Panc1 (cell line): ENCODE results near the gene LPP. TPM values are rescaled to one million over a fixed set of nuclear protein-coding genes. Genes with fewer than 3 reads are reported as not detected.

Experiments used
- ATAC-seq: fragments of 200-7000 bp; cut with Tn5 transposase; 2 replicates; pipeline ENCODE4 v1.9.1; 2020; ENCODE audit warnings: mild to moderate bottlenecking, moderate library complexity
- BruUV-seq: library from RNA; stranded (reverse); fragments of 400-500 nt; replicated peaks from 2 replicates; lab custom pipeline; 2021; lab: Mats Ljungman, UMichigan
- CTCF ChIA-PET: fragments of 300-600 bp; sonication (Branson Sonifier 250); formaldehyde crosslinking; loops from one replicate; lab custom pipeline; 2022; ENCODE audit warnings: antibody characterized with exemption; lab: Charles Lee
- POLR2A ChIA-PET: fragments of 300-600 bp; sonication (Branson Sonifier 250); formaldehyde crosslinking; loops from one replicate; lab custom pipeline; 2022; ENCODE audit warnings: antibody characterized with exemption; lab: Charles Lee
- DNase-seq: peaks from one replicate; pipeline ENCODE4 v3.0.0-alpha.2; 2010; ENCODE audit warnings: low read depth, low spot score
- H3K27ac ChIP-seq: 2 replicates; pipeline ENCODE4 v1.5.1; 2011; ENCODE audit warnings: mild to moderate bottlenecking, low read length, inconsistent platforms
- H3K27me3 ChIP-seq: fragments of 200-500 bp; sonication (Bioruptor generic); 2 replicates; pipeline ENCODE4 v1.6.0; 2014; ENCODE audit warnings: low read length, inconsistent platforms; ENCODE audit not compliant: control insufficient read depth, insufficient read depth
- H3K36me3 ChIP-seq: fragments of 200-500 bp; sonication (Bioruptor generic); 2 replicates; pipeline ENCODE4 v1.5.1; 2014; ENCODE audit warnings: inconsistent platforms, mild to moderate bottlenecking, low read length, moderate library complexity; ENCODE audit not compliant: control insufficient read depth, insufficient read depth
- H3K4me1 ChIP-seq: 2 replicates; pipeline ENCODE4 v1.5.1; 2011; ENCODE audit warnings: inconsistent platforms, mild to moderate bottlenecking, low read length, moderate library complexity; ENCODE audit not compliant: control insufficient read depth, insufficient read depth
- H3K4me3 ChIP-seq, 2 experiments: 2 replicates each; pipeline ENCODE4 v1.5.1; 2011 to 2012; ENCODE audit warnings: low read depth in 2 of 2, low read length in 2 of 2, mild to moderate bottlenecking in 2 of 2, inconsistent platforms in 1 of 2, moderate library complexity in 1 of 2
- H3K9me3 ChIP-seq: fragments of 200-500 bp; sonication (Bioruptor generic); 2 replicates; pipeline ENCODE4 v1.5.1; 2014; ENCODE audit warnings: low read depth, mild to moderate bottlenecking, inconsistent platforms, low read length, moderate library complexity; ENCODE audit not compliant: control insufficient read depth, insufficient read depth
- POLR2AphosphoS5 ChIP-seq: IDR thresholded peaks from 2 replicates; pipeline ENCODE4 v1.6.1; 2012; ENCODE audit warnings: mild to moderate bottlenecking, low read depth, low read length, moderate library complexity
- SIN3A ChIP-seq: IDR thresholded peaks from 2 replicates; pipeline ENCODE4 v1.6.1; 2012; ENCODE audit warnings: low read depth, mild to moderate bottlenecking, low read length, moderate library complexity, borderline replicate concordance; ENCODE audit not compliant: insufficient read depth
- TCF7L2 ChIP-seq: IDR thresholded peaks from 2 replicates; pipeline ENCODE4 v1.6.1; 2011; ENCODE audit warnings: mild to moderate bottlenecking, low read depth, low read length, inconsistent platforms
- in situ Hi-C: cut with HindIII; loops from 2 replicates; pipeline ENCODE4 v1.10.0; 2016; ENCODE audit warnings: low sequenced_read_pairs, low pct_unique_long_range_greater_than_20kb
- intact Hi-C: fragments of 100-400 bp; cut with micrococcal nuclease; formaldehyde crosslinking; loops from one replicate; pipeline ENCODE4 v1.10.0; 2022; ENCODE audit not compliant: unreplicated experiment
- total RNA-seq: library from RNA; stranded (reverse); gene quantifications from one replicate; pipeline ENCODE4 v1.2.1, GENCODE V29; 2021; ENCODE audit not compliant: unreplicated experiment
- TF ChIP-seq, protein P1 (sequence below): fragments of 450-650 bp; IDR thresholded peaks from 2 replicates; pipeline ENCODE4 v1.5.1; 2017; ENCODE audit warnings: mild to moderate bottlenecking
- TF ChIP-seq, protein P2 (sequence below), 2 experiments: IDR thresholded peaks; 2 replicates each; pipeline ENCODE4 v1.6.1; 2011 to 2012; ENCODE audit warnings: low read depth in 2 of 2, control low read depth in 1 of 2, low read length in 1 of 2, mild to moderate bottlenecking in 1 of 2, moderate library complexity in 1 of 2; ENCODE audit not compliant: insufficient read depth in 1 of 2

The LPP gene
- total RNA-seq, 1 experiment from 2014 or later, result 90.0 TPM

- BruUV-seq, result no TSS peak
- Histone ChIP-seq H3K27ac (no peak overlapping the region), H3K27me3 (no peaks in the 10 kb centered on the region), H3K9me3 (no peaks in the 10 kb centered on the region), H3K36me3 (no peaks in the 10 kb centered on the region), H3K4me1 (peaks cover 4% of the 10 kb centered on the region; the same call in 1 of the 2 replicates), H3K4me3 (no peak overlapping the region)
- ATAC-seq (no peak), DNase-seq (no peak)
- TF ChIP-seq, protein P1, sequence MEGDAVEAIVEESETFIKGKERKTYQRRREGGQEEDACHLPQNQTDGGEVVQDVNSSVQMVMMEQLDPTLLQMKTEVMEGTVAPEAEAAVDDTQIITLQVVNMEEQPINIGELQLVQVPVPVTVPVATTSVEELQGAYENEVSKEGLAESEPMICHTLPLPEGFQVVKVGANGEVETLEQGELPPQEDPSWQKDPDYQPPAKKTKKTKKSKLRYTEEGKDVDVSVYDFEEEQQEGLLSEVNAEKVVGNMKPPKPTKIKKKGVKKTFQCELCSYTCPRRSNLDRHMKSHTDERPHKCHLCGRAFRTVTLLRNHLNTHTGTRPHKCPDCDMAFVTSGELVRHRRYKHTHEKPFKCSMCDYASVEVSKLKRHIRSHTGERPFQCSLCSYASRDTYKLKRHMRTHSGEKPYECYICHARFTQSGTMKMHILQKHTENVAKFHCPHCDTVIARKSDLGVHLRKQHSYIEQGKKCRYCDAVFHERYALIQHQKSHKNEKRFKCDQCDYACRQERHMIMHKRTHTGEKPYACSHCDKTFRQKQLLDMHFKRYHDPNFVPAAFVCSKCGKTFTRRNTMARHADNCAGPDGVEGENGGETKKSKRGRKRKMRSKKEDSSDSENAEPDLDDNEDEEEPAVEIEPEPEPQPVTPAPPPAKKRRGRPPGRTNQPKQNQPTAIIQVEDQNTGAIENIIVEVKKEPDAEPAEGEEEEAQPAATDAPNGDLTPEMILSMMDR, result no peak
- no peak for TF ChIP-seq TCF7L2
- no peak for TF ChIP-seq SIN3A
- TF ChIP-seq, protein P2, sequence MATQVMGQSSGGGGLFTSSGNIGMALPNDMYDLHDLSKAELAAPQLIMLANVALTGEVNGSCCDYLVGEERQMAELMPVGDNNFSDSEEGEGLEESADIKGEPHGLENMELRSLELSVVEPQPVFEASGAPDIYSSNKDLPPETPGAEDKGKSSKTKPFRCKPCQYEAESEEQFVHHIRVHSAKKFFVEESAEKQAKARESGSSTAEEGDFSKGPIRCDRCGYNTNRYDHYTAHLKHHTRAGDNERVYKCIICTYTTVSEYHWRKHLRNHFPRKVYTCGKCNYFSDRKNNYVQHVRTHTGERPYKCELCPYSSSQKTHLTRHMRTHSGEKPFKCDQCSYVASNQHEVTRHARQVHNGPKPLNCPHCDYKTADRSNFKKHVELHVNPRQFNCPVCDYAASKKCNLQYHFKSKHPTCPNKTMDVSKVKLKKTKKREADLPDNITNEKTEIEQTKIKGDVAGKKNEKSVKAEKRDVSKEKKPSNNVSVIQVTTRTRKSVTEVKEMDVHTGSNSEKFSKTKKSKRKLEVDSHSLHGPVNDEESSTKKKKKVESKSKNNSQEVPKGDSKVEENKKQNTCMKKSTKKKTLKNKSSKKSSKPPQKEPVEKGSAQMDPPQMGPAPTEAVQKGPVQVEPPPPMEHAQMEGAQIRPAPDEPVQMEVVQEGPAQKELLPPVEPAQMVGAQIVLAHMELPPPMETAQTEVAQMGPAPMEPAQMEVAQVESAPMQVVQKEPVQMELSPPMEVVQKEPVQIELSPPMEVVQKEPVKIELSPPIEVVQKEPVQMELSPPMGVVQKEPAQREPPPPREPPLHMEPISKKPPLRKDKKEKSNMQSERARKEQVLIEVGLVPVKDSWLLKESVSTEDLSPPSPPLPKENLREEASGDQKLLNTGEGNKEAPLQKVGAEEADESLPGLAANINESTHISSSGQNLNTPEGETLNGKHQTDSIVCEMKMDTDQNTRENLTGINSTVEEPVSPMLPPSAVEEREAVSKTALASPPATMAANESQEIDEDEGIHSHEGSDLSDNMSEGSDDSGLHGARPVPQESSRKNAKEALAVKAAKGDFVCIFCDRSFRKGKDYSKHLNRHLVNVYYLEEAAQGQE (IDR thresholded peaks at IDR 0.05; ENCODE audit: insufficient read depth in 1 of 2, low read depth in 2 of 2, low read length in 1 of 2), result no peak
- no peak for TF ChIP-seq POLR2AphosphoS5
- in situ Hi-C loops, result no loop called here
- ChIA-PET POLR2A (no interaction called here), CTCF (no interaction called here)
- intact Hi-C loops, result no loop called here
These were observed 424.8 kb downstream of the LPP start for GRCh38 chr3:188578576-188579363.

DNA sequence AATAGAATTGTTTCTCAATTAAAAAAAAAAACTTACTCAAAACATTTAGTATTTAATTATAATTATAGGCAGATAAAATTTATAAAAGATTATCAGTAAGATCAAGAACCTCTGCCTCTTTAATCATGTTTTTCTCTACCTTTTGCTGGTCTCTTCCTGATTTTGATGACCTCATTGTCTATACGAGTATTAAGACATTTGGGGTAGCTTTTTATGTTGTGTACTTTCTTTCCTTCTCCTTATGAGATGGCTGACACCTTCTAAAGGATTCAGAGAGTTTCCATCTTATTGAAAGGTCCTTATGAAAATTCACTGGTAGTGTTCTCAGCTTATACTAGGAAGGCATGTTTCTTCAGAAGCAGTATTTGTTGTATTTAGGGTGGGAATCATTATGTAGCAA is 426.3 kb downstream of the LPP start:
- TF ChIP-seq, protein P1, result no peak
- TF ChIP-seq TCF7L2 (no peak), POLR2AphosphoS5 (no peak), SIN3A (no peak)
- TF ChIP-seq, protein P2 (IDR thresholded peaks at IDR 0.05; ENCODE audit: insufficient read depth in 1 of 2, low read depth in 2 of 2, low read length in 1 of 2), result no peak
- Histone ChIP-seq H3K36me3 (no peaks in the 10 kb centered on the region), H3K9me3 (no peaks in the 10 kb centered on the region), H3K27ac (no peak overlapping the region), H3K4me3 (no peak overlapping the region), H3K4me1 (peaks cover 5% of the 10 kb centered on the region; the same call in 1 of the 2 replicates), H3K27me3 (no peaks in the 10 kb centered on the region)
- ATAC-seq (no peak), DNase-seq (no peak)
- BruUV-seq, result no TSS peak
- POLR2A ChIA-PET, result no interaction called here
- intact Hi-C loops, result no loop called here
- in situ Hi-C loops, result no loop called here
- CTCF ChIA-PET, result no interaction called here
